ENCODE results near the gene HNRNPR. TPM values are rescaled to one million over a fixed set of nuclear protein-coding genes. Genes with fewer than 3 reads are reported as not detected.
A peak's percentile ranks its signal among the peaks of the same experiment; 100 is the strongest.

HNRNPR gene
- total and polyA plus RNA-seq, 9 of the 15 experiments (the other 6 are each of a cell fraction or from before 2014, with no cell fraction given) = 80.9 to 372 (median 301) TPM

GRCh38 chr1:23368562-23369334 lies 24.7 kb upstream of the HNRNPR start (continued):
- peak; percentile 91 for TF ChIP-seq POLR2A (conservative IDR thresholded peaks at IDR 0.05)
- peak; percentile 58 to 86 (median 78); a peak in 5 of 6 replicates for TF ChIP-seq CTCF (IDR thresholded peaks at IDR 0.05 in 2 of 3, conservative IDR thresholded peaks at IDR 0.05 in 1 of 3; ENCODE audit: insufficient read depth in 2 of 3, low read depth in 1 of 3, low read length in 3 of 3)

- peaks cover 38% of the 10 kb centered on the region for H3K36me3 ChIP-seq (ENCODE audit: control insufficient read depth, insufficient read depth, low read length)
- peak overlapping the region; percentile 98 for H2AFZ ChIP-seq (ENCODE audit: low read depth, low read length)
- POLR2A ChIA-PET = interaction anchor here (0.6 to 1.9 kb wide), 18 partner anchors 9 to 169 kb away, joined by 3 to 27 read pairs (median 4); partner anchors contain the start of gene HNRNPR
- CTCF ChIA-PET (ENCODE audit: low intra/inter-chr PET ratio) = interaction anchor here (0.8 kb wide), 1 partner anchor 36 kb away, joined by 4 read pairs; no protein-coding TSS in a partner anchor
- peak overlapping the region; percentile 58 for H3K4me3 ChIP-seq
- 0% methylated on average over 39 of the region's 41 CpGs for WGBS (ENCODE audit: insufficient coverage, low coverage, missing lambda C conversion rate)
- BruUV-seq (replicated peaks) = no TSS peak
- peak overlapping the region; percentile 97 for H3K27ac ChIP-seq (ENCODE audit: extremely low read depth, low read depth, low read length)
- peak; percentile 91 for ATAC-seq
- peak; percentile 99 to 100 (median 100) for DNase-seq (ENCODE audit: extremely low read depth in 1 of 4, low spot score in 3 of 4)
- in situ Hi-C loops (cut with MboI) = no loop called here
- no peaks in the 10 kb centered on the region for H3K27me3 ChIP-seq (ENCODE audit: control insufficient read depth in 2 of 2, insufficient read depth in 2 of 2, low read length in 2 of 2)
- peak overlapping the region; percentile 90 to 99 for H3K9ac ChIP-seq (ENCODE audit: insufficient read depth in 1 of 2, low read depth in 2 of 2, low read length in 2 of 2)
- FAIRE-seq = peak; percentile 98
- H3K4me1 ChIP-seq (replicated peaks in 1 of 2; ENCODE audit: control insufficient read depth in 2 of 2, insufficient read depth in 2 of 2, low read length in 2 of 2) = peaks cover 23 to 36% of the 10 kb centered on the region in 2 experiments
- H3K79me2 ChIP-seq (ENCODE audit: control insufficient read depth, insufficient read depth, low read length) = peaks cover 54% of the 10 kb centered on the region
- H3K9me1 ChIP-seq (ENCODE audit: control insufficient read depth, insufficient read depth, low read length) = no peaks in the 10 kb centered on the region
- H3K4me2 ChIP-seq (ENCODE audit: insufficient read depth, low read length) = peak overlapping the region; percentile 98
- peaks cover 14% of the 10 kb centered on the region for H3K9me3 ChIP-seq (replicated peaks; ENCODE audit: control insufficient read depth, insufficient read depth, low read depth, low read length)
- no peaks in the 10 kb centered on the region for H4K20me1 ChIP-seq (replicated peaks; ENCODE audit: control insufficient read depth, insufficient read depth, low read length)
- intact Hi-C loops (cut with micrococcal nuclease) = loop anchor here (1.0 kb wide), 1 partner anchor 24 kb away; the partner anchor contains the start of gene HNRNPR
- TF ChIP-seq GABPA (tag; conservative IDR thresholded peaks at IDR 0.05; ENCODE audit: low read depth) (peak; percentile 88), U2AF2 (optimal IDR thresholded peaks at IDR 0.05; ENCODE audit: low read depth, low read length) (no peak), ZNF143 (CRISPR knock-in tag; IDR thresholded peaks at IDR 0.05) (peak; percentile 86; the same call in 1 of the 2 replicates), HNRNPLL (IDR thresholded peaks at IDR 0.05; ENCODE audit: low read depth, low read length, poor library complexity, severe bottlenecking) (peak; percentile 7), ATF1 (CRISPR knock-in tag; IDR thresholded peaks at IDR 0.05) (no peak), ATF1 (tag; IDR thresholded peaks at IDR 0.05) (no peak), HDAC2 (IDR thresholded peaks at IDR 0.05) (peak; percentile 77), PURB (CRISPR knock-in tag; IDR thresholded peaks at IDR 0.05; ENCODE audit: low read depth) (no peak), FOXM1 (IDR thresholded peaks at IDR 0.05; ENCODE audit: low read depth) (no peak), FOXM1 (CRISPR knock-in tag; IDR thresholded peaks at IDR 0.05; ENCODE audit: low read depth) (no peak; the same call in 1 of the 2 replicates), MYC (IDR thresholded peaks at IDR 0.05; ENCODE audit: low read depth, low read length) (peak; percentile 48; the same call in 1 of the 2 replicates), MYC (CRISPR knock-in tag; IDR thresholded peaks at IDR 0.05; ENCODE audit: borderline replicate concordance, low read depth) (no peak), FIP1L1 (IDR thresholded peaks at IDR 0.05; ENCODE audit: low read depth, low read length, poor library complexity, severe bottlenecking) (no peak), ZNF583 (CRISPR knock-in tag; IDR thresholded peaks at IDR 0.05) (no peak), MCM3 (IDR thresholded peaks at IDR 0.05) (no peak), TAF1 (IDR thresholded peaks at IDR 0.05; ENCODE audit: control insufficient read depth, extremely low read depth, insufficient read depth, low read length, severe bottlenecking) (peak; percentile 68), CCAR2 (IDR thresholded peaks at IDR 0.05; ENCODE audit: low read depth, low read length) (no peak), SP1 (CRISPR knock-in tag; IDR thresholded peaks at IDR 0.05) (no peak)
Measured at GRCh38 chr1:23367791-23368561, 23.9 kb upstream of the HNRNPR start.

Data from K562 (cell line).